ENCODE measurements around the gene ANKRD50.

DNA sequence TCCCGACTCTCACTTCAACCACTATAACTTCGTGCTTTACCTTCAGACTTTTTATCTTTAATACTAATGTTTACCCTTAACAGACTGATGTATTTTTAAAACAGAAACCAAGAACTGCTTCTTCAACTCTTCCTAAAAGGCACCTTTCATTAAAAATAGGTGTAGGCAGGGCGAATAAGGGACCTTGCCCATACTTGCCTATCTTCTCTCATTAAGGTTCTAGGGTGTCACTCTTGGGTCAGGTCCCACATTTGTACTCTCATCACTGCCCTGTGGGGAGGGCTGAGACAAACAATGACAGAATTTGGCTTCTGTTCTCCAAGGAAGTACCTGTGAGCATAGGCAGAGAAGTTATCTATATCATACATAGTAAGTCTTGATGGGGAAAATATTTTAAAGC lies 69.7 kb downstream of the ANKRD50 start:
- TF ChIP-seq, protein P1, sequence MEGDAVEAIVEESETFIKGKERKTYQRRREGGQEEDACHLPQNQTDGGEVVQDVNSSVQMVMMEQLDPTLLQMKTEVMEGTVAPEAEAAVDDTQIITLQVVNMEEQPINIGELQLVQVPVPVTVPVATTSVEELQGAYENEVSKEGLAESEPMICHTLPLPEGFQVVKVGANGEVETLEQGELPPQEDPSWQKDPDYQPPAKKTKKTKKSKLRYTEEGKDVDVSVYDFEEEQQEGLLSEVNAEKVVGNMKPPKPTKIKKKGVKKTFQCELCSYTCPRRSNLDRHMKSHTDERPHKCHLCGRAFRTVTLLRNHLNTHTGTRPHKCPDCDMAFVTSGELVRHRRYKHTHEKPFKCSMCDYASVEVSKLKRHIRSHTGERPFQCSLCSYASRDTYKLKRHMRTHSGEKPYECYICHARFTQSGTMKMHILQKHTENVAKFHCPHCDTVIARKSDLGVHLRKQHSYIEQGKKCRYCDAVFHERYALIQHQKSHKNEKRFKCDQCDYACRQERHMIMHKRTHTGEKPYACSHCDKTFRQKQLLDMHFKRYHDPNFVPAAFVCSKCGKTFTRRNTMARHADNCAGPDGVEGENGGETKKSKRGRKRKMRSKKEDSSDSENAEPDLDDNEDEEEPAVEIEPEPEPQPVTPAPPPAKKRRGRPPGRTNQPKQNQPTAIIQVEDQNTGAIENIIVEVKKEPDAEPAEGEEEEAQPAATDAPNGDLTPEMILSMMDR (IDR thresholded peaks at IDR 0.05): no peak
- TF ChIP-seq POLR2A (IDR thresholded peaks at IDR 0.05): no peak

All from right lobe of liver (tissue), 4 donors.